PC-3 (cell line): ENCODE measurements around the gene CHD3. TPM values are rescaled to one million over a fixed set of nuclear protein-coding genes. Genes with fewer than 3 reads are reported as not detected.
A peak's percentile ranks its signal among the peaks of the same experiment; 100 is the strongest.

Experiments used
- ATAC-seq: fragments of 200-7000 bp; cut with Tn5 transposase; 2 replicates; pipeline ENCODE4 v1.9.1; 2020; ENCODE audit warnings: mild to moderate bottlenecking, moderate library complexity
- BruUV-seq: library from RNA; stranded (reverse); fragments of 400-500 nt; replicated peaks from 2 replicates; lab custom pipeline; 2021; lab: Mats Ljungman, UMichigan
- CTCF ChIA-PET: fragments of 300-600 bp; sonication (Branson Sonifier 250); formaldehyde crosslinking; loops from one replicate; lab custom pipeline; 2022; ENCODE audit warnings: antibody characterized with exemption; lab: Charles Lee
- POLR2A ChIA-PET: fragments of 300-600 bp; sonication (Branson Sonifier 250); formaldehyde crosslinking; loops from one replicate; lab custom pipeline; 2022; ENCODE audit warnings: antibody characterized with exemption; ENCODE audit not compliant: unreplicated experiment; lab: Charles Lee
- DNase-seq: peaks from one replicate; pipeline ENCODE4 v3.0.0-alpha.2; 2015
- H2AFZ ChIP-seq: fragments of 300-600 bp; sonication (generic); 2 replicates; pipeline ENCODE4 v1.6.0; 2016; ENCODE audit warnings: antibody characterized with exemption, low read length
- H3F3A ChIP-seq: fragments of 300-600 bp; sonication (generic); one replicate; pipeline ENCODE4 v1.6.0; 2017; ENCODE audit warnings: antibody characterized with exemption, low read length, control low read depth, mild to moderate bottlenecking; ENCODE audit not compliant: unreplicated experiment
- H3K27ac ChIP-seq: fragments of 300-600 bp; sonication (generic); 2 replicates; pipeline ENCODE4 v1.5.1; 2016; ENCODE audit warnings: mild to moderate bottlenecking, low read length
- H3K27me3 ChIP-seq: fragments of 300-600 bp; sonication (generic); 2 replicates; pipeline ENCODE4 v1.6.1; 2016; ENCODE audit warnings: low read length, mixed read lengths
- H3K36me3 ChIP-seq: fragments of 300-600 bp; sonication (generic); 2 replicates; pipeline ENCODE4 v1.6.1; 2016; ENCODE audit warnings: low read depth, mixed run types, low read length, mixed read lengths
- H3K4me1 ChIP-seq: fragments of 300-600 bp; sonication (generic); 2 replicates; pipeline ENCODE4 v1.5.1; 2016; ENCODE audit warnings: low read length; ENCODE audit not compliant: insufficient read depth
- H3K4me2 ChIP-seq: fragments of 300-600 bp; sonication (generic); 2 replicates; pipeline ENCODE4 v1.6.0; 2016; ENCODE audit warnings: low read length
- H3K4me3 ChIP-seq: fragments of 300-600 bp; sonication (generic); 2 replicates; pipeline ENCODE4 v1.5.1; 2016; ENCODE audit warnings: mild to moderate bottlenecking, low read length, mixed read lengths
- H3K79me2 ChIP-seq: fragments of 300-600 bp; sonication (generic); 2 replicates; pipeline ENCODE4 v1.6.1; 2017; ENCODE audit warnings: low read length, mixed read lengths
- H3K9ac ChIP-seq: fragments of 300-600 bp; sonication (generic); 2 replicates; pipeline ENCODE4 v1.6.0; 2016; ENCODE audit warnings: mild to moderate bottlenecking, low read length
- H3K9me2 ChIP-seq: fragments of 300-600 bp; sonication (generic); replicated peaks from 2 replicates; pipeline ENCODE4 v1.6.1; 2016; ENCODE audit warnings: mixed run types, low read length, mixed read lengths
- H3K9me3 ChIP-seq: fragments of 300-600 bp; sonication (generic); 2 replicates; pipeline ENCODE4 v1.6.1; 2016; ENCODE audit warnings: low read length, mixed read lengths
- H4K20me1 ChIP-seq: fragments of 300-600 bp; sonication (generic); 2 replicates; pipeline ENCODE4 v1.6.1; 2016; ENCODE audit warnings: low read length, mixed read lengths
- CTCF ChIP-seq: fragments of 300-600 bp; sonication (generic); conservative IDR thresholded peaks from 2 replicates; pipeline ENCODE4 v1.5.1; 2017; ENCODE audit warnings: antibody characterized with exemption, low read depth, mild to moderate bottlenecking, low read length
- EZH2 ChIP-seq: fragments of 300-600 bp; sonication (generic); IDR thresholded peaks from one replicate; pipeline ENCODE4 v1.6.1; 2017; ENCODE audit warnings: antibody characterized with exemption, mild to moderate bottlenecking, low read length; ENCODE audit not compliant: unreplicated experiment
- EZH2phosphoT487 ChIP-seq: fragments of 300-600 bp; sonication (generic); IDR thresholded peaks from 2 replicates; pipeline ENCODE4 v1.6.1; 2018; ENCODE audit warnings: mild to moderate bottlenecking, antibody characterized with exemption, low read length, borderline replicate concordance
- intact Hi-C: fragments of 100-400 bp; cut with micrococcal nuclease; formaldehyde crosslinking; loops from 2 replicates; pipeline ENCODE4 v1.9.0; 2023
- total RNA-seq: library from RNA; depleted of rRNA; stranded (reverse); fragments of >200 nt; gene quantifications from 2 replicates; pipeline ENCODE4 v1.2.3, GENCODE V29; 2014

Gene CHD3
- total RNA-seq, 1 experiment from 2014 or later = 102 TPM

DNA sequence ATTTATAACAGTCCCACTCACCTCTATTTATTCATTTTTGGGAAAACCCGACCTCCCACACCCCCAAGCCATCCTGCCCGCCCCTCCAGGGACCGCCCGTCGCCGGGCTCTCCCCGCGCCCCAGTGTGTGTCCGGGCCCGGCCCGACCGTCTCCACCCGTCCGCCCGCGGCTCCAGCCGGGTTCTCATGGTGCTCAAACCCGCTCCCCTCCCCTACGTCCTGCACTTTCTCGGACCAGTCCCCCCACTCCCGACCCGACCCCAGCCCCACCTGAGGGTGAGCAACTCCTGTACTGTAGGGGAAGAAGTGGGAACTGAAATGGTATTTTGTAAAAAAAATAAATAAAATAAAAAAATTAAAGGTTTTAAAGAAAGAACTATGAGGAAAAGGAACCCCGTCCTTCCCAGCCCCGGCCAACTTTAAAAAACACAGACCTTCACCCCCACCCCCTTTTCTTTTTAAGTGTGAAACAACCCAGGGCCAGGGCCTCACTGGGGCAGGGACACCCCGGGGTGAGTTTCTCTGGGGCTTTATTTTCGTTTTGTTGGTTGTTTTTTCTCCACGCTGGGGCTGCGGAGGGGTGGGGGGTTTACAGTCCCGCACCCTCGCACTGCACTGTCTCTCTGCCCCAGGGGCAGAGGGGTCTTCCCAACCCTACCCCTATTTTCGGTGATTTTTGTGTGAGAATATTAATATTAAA, 34.4 kb upstream of the CHD3 start:
- H3K4me1 ChIP-seq = peaks cover 18% of the 10 kb centered on the region
- no peak overlapping the region for H3K4me2 ChIP-seq
- peaks cover 8% of the 10 kb centered on the region; the same call in 1 of the 2 replicates for H3K36me3 ChIP-seq
- no peak overlapping the region for H3K27ac ChIP-seq
- intact Hi-C loops = no loop called here
- POLR2A ChIA-PET = no interaction called here
- no peaks in the 10 kb centered on the region for H4K20me1 ChIP-seq
- H3K4me3 ChIP-seq = no peak overlapping the region
- no peaks in the 10 kb centered on the region for H3K27me3 ChIP-seq
- H3K9me3 ChIP-seq = no peaks in the 10 kb centered on the region
- DNase-seq = no peak
- no peak for ATAC-seq
- H2AFZ ChIP-seq = no peak overlapping the region
- CTCF ChIA-PET = no interaction called here
- H3K9ac ChIP-seq = no peak overlapping the region
- no peak for TF ChIP-seq CTCF
- no peak for TF ChIP-seq EZH2phosphoT487
- no peak for TF ChIP-seq EZH2
- H3K79me2 ChIP-seq = peaks cover 32% of the 10 kb centered on the region
- no TSS peak for BruUV-seq
- H3F3A ChIP-seq = no peaks in the 10 kb centered on the region
- no peaks in the 10 kb centered on the region for H3K9me2 ChIP-seq

- H3K27me3 ChIP-seq = no peaks in the 10 kb centered on the region
- intact Hi-C loops = no loop called here
- ATAC-seq (no peak), DNase-seq (no peak)
- no peaks in the 10 kb centered on the region for H4K20me1 ChIP-seq
- peak within 1 kb of the TSS; percentile 90 for H3K4me3 ChIP-seq
- peak within 1 kb of the TSS; percentile 94 for H3K9ac ChIP-seq
- CTCF ChIA-PET = interaction anchor here (0.6 kb wide), 3 partner anchors 30 to 135 kb away, joined by 3 to 4 read pairs (median 4); no protein-coding TSS in a partner anchor
- H3K79me2 ChIP-seq = peaks cover 40% of the 10 kb centered on the region
- no peaks in the 10 kb centered on the region for H3F3A ChIP-seq
- no peaks in the 10 kb centered on the region for H3K9me3 ChIP-seq
- no peak for TF ChIP-seq CTCF
- TF ChIP-seq EZH2phosphoT487 = no peak
- no peak for TF ChIP-seq EZH2
- H3K4me2 ChIP-seq = peak within 1 kb of the TSS; percentile 97
- peaks cover 25% of the 10 kb centered on the region for H3K4me1 ChIP-seq
- no TSS peak for BruUV-seq
- no peak within 1 kb of the TSS for H3K27ac ChIP-seq
- no peak within 1 kb of the TSS for H2AFZ ChIP-seq
- H3K36me3 ChIP-seq = peaks cover 8% of the 10 kb centered on the region; the same call in 1 of the 2 replicates
- H3K9me2 ChIP-seq = no peaks in the 10 kb centered on the region
- POLR2A ChIA-PET = interaction anchor here (0.6 kb wide), 2 partner anchors 120 to 335 kb away, joined by 11 to 17 read pairs; no protein-coding TSS in a partner anchor
Observed at GRCh38 chr17:7854851-7855659, 33.5 kb upstream of the CHD3 start, which contains the start of gene TMEM88. Gene TMEM88 (plus strand): TSS chr17:7855066. CDS start chr17:7855075, 9 bp downstream.
